GM23338 (cell line): ENCODE measurements around the gene BCORL1.

Source experiments
- CREB1 ChIP-seq: fragments of 250-450 bp; sonication (Bioruptor Pico); IDR thresholded peaks from 2 replicates; pipeline ENCODE4 v1.5.0; 2020; ENCODE audit warnings: low read depth, mild to moderate bottlenecking, moderate library complexity
- EZH2 ChIP-seq: fragments of 200-600 bp; sonication (generic); IDR thresholded peaks from one replicate; pipeline ENCODE4 v1.8.0; 2017; ENCODE audit warnings: antibody characterized with exemption, mild to moderate bottlenecking, low read depth; ENCODE audit not compliant: unreplicated experiment
- EZH2phosphoT487 ChIP-seq: fragments of 200-600 bp; sonication (generic); IDR thresholded peaks from one replicate; pipeline ENCODE4 v1.8.1; 2018; ENCODE audit warnings: antibody characterized with exemption; ENCODE audit not compliant: unreplicated experiment
- JUNB ChIP-seq: IDR thresholded peaks from one replicate; pipeline ENCODE4 v1.6.1; 2016; ENCODE audit warnings: antibody characterized with exemption; ENCODE audit not compliant: unreplicated experiment
- NANOG ChIP-seq: IDR thresholded peaks from 2 replicates; pipeline ENCODE4 v1.6.1; 2016; ENCODE audit warnings: antibody characterized with exemption, borderline replicate concordance
- POLR2AphosphoS5 ChIP-seq: IDR thresholded peaks from 2 replicates; pipeline ENCODE4 v1.6.1; 2016; ENCODE audit warnings: antibody characterized with exemption, low read depth
- TF ChIP-seq, protein P1 (sequence below), 2 experiments: fragments of 200-600 bp in 1 of 2; sonication (generic) in 1 of 2; conservative IDR thresholded peaks; 2 replicates each; pipeline versions ENCODE4 v1.5.1 to v1.6.1; 2016 to 2017; ENCODE audit warnings: antibody characterized with exemption in 2 of 2, low read depth in 2 of 2, mild to moderate bottlenecking in 2 of 2, moderate library complexity in 1 of 2
- TF ChIP-seq, protein P2 (sequence below): IDR thresholded peaks from one replicate; pipeline ENCODE4 v1.6.1; 2018; ENCODE audit warnings: antibody characterized with exemption; ENCODE audit not compliant: unreplicated experiment

DNA sequence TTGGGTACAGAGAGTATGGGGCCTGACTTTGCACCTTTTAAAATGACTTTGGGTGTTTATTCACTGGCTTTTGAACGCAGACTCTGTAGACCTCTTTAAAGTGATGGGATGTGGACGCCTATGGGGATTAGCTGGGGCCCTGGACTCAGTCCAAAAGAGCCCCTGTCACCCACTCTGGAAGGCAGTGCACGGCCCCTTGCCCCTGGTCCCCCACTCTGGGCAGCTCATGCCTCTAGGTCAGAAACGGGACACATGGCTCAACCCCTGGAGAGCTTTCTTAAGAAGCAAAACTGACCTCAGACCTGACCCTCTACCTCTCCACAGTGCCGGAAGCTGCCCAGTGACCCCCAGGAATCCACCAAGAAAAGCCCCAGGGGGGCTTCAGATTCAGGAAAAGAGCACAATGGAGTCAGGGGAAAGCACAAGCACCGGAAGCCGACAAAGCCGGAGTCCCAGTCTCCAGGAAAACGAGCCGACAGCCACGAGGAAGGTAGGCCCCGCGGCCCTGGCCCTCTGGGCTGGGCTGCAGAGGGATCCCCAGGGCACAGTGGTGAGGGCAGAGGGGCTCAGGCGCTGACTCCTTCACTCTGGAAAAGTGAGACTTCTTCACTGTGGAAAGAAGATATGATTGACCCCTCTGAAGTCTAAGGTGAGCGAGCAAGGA lies 38.4 kb downstream of the BCORL1 start:
- TF ChIP-seq EZH2 (no peak), POLR2AphosphoS5 (no peak), NANOG (no peak), CREB1 (no peak), EZH2phosphoT487 (no peak), JUNB (no peak)
- TF ChIP-seq, protein P1, sequence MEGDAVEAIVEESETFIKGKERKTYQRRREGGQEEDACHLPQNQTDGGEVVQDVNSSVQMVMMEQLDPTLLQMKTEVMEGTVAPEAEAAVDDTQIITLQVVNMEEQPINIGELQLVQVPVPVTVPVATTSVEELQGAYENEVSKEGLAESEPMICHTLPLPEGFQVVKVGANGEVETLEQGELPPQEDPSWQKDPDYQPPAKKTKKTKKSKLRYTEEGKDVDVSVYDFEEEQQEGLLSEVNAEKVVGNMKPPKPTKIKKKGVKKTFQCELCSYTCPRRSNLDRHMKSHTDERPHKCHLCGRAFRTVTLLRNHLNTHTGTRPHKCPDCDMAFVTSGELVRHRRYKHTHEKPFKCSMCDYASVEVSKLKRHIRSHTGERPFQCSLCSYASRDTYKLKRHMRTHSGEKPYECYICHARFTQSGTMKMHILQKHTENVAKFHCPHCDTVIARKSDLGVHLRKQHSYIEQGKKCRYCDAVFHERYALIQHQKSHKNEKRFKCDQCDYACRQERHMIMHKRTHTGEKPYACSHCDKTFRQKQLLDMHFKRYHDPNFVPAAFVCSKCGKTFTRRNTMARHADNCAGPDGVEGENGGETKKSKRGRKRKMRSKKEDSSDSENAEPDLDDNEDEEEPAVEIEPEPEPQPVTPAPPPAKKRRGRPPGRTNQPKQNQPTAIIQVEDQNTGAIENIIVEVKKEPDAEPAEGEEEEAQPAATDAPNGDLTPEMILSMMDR (conservative IDR thresholded peaks at IDR 0.05; ENCODE audit: low read depth in 2 of 2) = no peak
- TF ChIP-seq, protein P2, sequence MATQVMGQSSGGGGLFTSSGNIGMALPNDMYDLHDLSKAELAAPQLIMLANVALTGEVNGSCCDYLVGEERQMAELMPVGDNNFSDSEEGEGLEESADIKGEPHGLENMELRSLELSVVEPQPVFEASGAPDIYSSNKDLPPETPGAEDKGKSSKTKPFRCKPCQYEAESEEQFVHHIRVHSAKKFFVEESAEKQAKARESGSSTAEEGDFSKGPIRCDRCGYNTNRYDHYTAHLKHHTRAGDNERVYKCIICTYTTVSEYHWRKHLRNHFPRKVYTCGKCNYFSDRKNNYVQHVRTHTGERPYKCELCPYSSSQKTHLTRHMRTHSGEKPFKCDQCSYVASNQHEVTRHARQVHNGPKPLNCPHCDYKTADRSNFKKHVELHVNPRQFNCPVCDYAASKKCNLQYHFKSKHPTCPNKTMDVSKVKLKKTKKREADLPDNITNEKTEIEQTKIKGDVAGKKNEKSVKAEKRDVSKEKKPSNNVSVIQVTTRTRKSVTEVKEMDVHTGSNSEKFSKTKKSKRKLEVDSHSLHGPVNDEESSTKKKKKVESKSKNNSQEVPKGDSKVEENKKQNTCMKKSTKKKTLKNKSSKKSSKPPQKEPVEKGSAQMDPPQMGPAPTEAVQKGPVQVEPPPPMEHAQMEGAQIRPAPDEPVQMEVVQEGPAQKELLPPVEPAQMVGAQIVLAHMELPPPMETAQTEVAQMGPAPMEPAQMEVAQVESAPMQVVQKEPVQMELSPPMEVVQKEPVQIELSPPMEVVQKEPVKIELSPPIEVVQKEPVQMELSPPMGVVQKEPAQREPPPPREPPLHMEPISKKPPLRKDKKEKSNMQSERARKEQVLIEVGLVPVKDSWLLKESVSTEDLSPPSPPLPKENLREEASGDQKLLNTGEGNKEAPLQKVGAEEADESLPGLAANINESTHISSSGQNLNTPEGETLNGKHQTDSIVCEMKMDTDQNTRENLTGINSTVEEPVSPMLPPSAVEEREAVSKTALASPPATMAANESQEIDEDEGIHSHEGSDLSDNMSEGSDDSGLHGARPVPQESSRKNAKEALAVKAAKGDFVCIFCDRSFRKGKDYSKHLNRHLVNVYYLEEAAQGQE = no peak
